Right lobe of liver (tissue), 6 donors: ENCODE data around the gene THRAP3. TPM values are rescaled to one million over a fixed set of nuclear protein-coding genes. Genes with fewer than 3 reads are reported as not detected.

Experiments used
- ATAC-seq, 4 donors: fragments of 200-7000 bp; cut with Tn5 transposase; one replicate each; pipeline ENCODE4 v1.9.1; 2020; ENCODE audit warnings: mild to moderate bottlenecking in 4 of 4, moderate library complexity in 4 of 4
- DNase-seq, 3 donors: peaks; one replicate each; pipeline ENCODE4 v3.0.0-alpha.2; 2020
- H3K27ac ChIP-seq, 3 donors: fragments of 200-600 bp; one replicate each; pipeline ENCODE4 v1.8.0; 2022
- H3K27me3 ChIP-seq, 2 donors: fragments of 200-600 bp; one replicate each; pipeline ENCODE4 v1.8.0; 2022
- H3K36me3 ChIP-seq, 4 donors: fragments of 200-600 bp; sonication (generic) in 1 of 4; one replicate each; pipeline versions ENCODE4 v1.5.1 to v1.8.0; 2017 to 2022; ENCODE audit warnings: control low read depth in 1 of 4
- H3K4me1 ChIP-seq, 4 donors: fragments of 200-600 bp; sonication (generic) in 1 of 4; one replicate each; pipeline versions ENCODE4 v1.5.1 to v1.8.0; 2017 to 2022; ENCODE audit warnings: control low read depth in 1 of 4
- H3K4me3 ChIP-seq, 3 donors: fragments of 200-600 bp; one replicate each; pipeline ENCODE4 v1.8.0; 2022
- H3K9me3 ChIP-seq, 4 donors: fragments of 200-600 bp; sonication (generic) in 1 of 4; one replicate each; pipeline versions ENCODE4 v1.5.1 to v1.8.0; 2017 to 2022; ENCODE audit warnings: control low read depth in 1 of 4
- POLR2A ChIP-seq: fragments of 450-650 bp; IDR thresholded peaks from one replicate; pipeline ENCODE4 v1.6.1; 2017; ENCODE audit warnings: antibody characterized with exemption, mild to moderate bottlenecking
- WGBS: methylation state at CpG from one replicate; pipeline ENCODE4 v1.1.6; 2018; ENCODE audit warnings: low coverage, low lambda C conversion rate; ENCODE audit not compliant: insufficient coverage; ENCODE audit errors: missing lambda C conversion rate; 5-methylcytosine and 5-hydroxymethylcytosine counted together
- intact Hi-C, 2 donors: fragments of 100-400 bp; cut with DNase I; formaldehyde crosslinking; loops; one replicate each; pipeline versions ENCODE4 v1.11.2 to v1.14.1; 2022
- total RNA-seq, 6 experiments: library from RNA; depleted of rRNA in 2 of 6; stranded (reverse); fragments of >200 nt in 2 of 6; fragmentation: NEBNext Ultra II Directional in 3 of 6; extraction: Animal tissue kit (Norgen Biotek cat#: 25700) in 3 of 6; gene quantifications; one replicate each; pipeline versions ENCODE4 v1.1.0 to v1.2.4, GENCODE V29; 2016 to 2023
- TF ChIP-seq, protein P1 (sequence below), 4 donors: fragments of 200-600 bp in 3 of 4; fragments of 450-650 bp in 1 of 4; IDR thresholded peaks; one replicate each; pipeline versions ENCODE4 v1.5.1 to v1.8.0; 2016 to 2022; ENCODE audit warnings: antibody characterized with exemption in 4 of 4, mild to moderate bottlenecking in 2 of 4
- donor health status: DM: no; HTN: yes; CAD: no.
- donor health status: DM: no; HTN: no; CAD: no.
- donor health status: DM: no; HTN: no; CAD: no.
- donor health status: DM: no; HTN: yes; CAD: no.
- donor health status: DM: no; HTN: yes; CAD: no.

THRAP3 gene
- total RNA-seq, 6 experiments from 2014 or later, result 33.7 to 53.6 (median 40.7) TPM

DNA sequence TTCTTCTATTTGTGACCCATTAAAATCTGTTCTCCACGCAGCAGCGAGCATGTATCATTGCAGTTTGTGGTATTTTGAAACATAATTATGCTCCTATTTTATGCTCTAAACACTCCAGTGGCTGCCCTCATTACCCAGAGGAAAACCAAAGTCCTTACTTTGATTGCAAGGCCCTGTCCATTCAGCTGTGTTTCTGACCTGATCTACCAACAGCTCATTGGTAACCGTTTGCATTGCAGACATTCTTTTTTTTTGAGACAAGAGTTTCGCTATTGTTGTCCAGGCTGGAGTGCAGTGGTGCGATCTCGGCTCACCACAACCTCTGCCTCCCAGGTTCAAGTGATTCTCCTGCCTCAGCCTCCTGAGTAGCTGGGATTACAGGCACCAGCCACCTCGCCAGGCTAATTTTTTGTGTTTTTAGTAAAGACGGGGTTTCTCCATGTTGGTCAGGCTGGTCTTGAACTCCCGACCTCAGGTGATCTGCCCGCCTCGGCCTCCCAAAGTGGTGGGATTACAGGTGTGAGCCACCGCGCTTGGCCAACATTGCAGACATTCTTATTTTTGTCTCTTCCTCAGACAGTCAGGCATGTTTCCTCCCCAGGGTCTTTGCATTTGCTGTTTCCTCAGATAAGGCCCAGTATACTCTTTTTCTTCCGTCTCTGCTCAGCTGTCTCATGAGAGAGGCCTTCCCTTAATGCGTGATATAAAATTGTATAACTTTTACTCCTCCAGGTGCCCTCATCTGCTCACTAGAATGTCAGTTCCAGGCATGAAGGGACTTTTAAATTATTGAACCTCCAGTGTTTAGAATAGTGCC is 32.5 kb downstream of the THRAP3 start:
- Histone ChIP-seq H3K27me3 (no peaks in the 10 kb centered on the region), H3K36me3 (peaks cover 0 to 19% (median 3%) of the 10 kb centered on the region in 4 donors), H3K4me3 (no peak overlapping the region), H3K4me1 (peaks cover 0 to 58% (median 21%) of the 10 kb centered on the region in 4 donors), H3K27ac (no peak overlapping the region), H3K9me3 (no peaks in the 10 kb centered on the region)
- ATAC-seq (no peak), DNase-seq (no peak)
- intact Hi-C loops, result no loop called here
- TF ChIP-seq, protein P1, sequence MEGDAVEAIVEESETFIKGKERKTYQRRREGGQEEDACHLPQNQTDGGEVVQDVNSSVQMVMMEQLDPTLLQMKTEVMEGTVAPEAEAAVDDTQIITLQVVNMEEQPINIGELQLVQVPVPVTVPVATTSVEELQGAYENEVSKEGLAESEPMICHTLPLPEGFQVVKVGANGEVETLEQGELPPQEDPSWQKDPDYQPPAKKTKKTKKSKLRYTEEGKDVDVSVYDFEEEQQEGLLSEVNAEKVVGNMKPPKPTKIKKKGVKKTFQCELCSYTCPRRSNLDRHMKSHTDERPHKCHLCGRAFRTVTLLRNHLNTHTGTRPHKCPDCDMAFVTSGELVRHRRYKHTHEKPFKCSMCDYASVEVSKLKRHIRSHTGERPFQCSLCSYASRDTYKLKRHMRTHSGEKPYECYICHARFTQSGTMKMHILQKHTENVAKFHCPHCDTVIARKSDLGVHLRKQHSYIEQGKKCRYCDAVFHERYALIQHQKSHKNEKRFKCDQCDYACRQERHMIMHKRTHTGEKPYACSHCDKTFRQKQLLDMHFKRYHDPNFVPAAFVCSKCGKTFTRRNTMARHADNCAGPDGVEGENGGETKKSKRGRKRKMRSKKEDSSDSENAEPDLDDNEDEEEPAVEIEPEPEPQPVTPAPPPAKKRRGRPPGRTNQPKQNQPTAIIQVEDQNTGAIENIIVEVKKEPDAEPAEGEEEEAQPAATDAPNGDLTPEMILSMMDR (IDR thresholded peaks at IDR 0.05), result no peak
- TF ChIP-seq POLR2A, result no peak
- 76% methylated on average over 8 of the region's 15 CpGs for WGBS

- TF ChIP-seq, protein P1 (IDR thresholded peaks at IDR 0.05), result no peak
- TF ChIP-seq POLR2A, result no peak
- H3K9me3 ChIP-seq, result no peaks in the 10 kb centered on the region
- no peak overlapping the region for H3K4me3 ChIP-seq
- intact Hi-C loops, result no loop called here
- no peak overlapping the region for H3K27ac ChIP-seq
- no peaks in the 10 kb centered on the region for H3K27me3 ChIP-seq
- peaks cover 0 to 19% (median 3%) of the 10 kb centered on the region in 4 donors for H3K36me3 ChIP-seq
- ATAC-seq (peak in 1 of 4 donors; percentile 57), DNase-seq (no peak)
- peaks cover 0 to 52% (median 16%) of the 10 kb centered on the region in 4 donors for H3K4me1 ChIP-seq
- WGBS, result 94% methylated on average over 2 of the region's 2 CpGs
Observed at GRCh38 chr1:36257375-36257767, 33.1 kb downstream of the THRAP3 start.

GRCh38 chr1:36258960-36259344 is 34.7 kb downstream of the THRAP3 start:
- TF ChIP-seq, protein P1 (IDR thresholded peaks at IDR 0.05), result no peak
- TF ChIP-seq POLR2A, result no peak
- H3K9me3 ChIP-seq, result no peaks in the 10 kb centered on the region
- intact Hi-C loops, result no loop called here
- ATAC-seq, result peak in 3 of 4 donors; percentile 32 to 52 (median 38)
- peaks cover 2 to 19% (median 4%) of the 10 kb centered on the region in 4 donors for H3K36me3 ChIP-seq
- H3K4me3 ChIP-seq, result no peak overlapping the region
- H3K27ac ChIP-seq, result no peak overlapping the region
- H3K27me3 ChIP-seq, result no peaks in the 10 kb centered on the region
- H3K4me1 ChIP-seq, result peaks cover 0 to 43% (median 13%) of the 10 kb centered on the region in 4 donors
- DNase-seq, result no peak
- WGBS, result 35% methylated on average over 1 of the region's 1 CpG

GRCh38 chr1:36268981-36269380 is 44.7 kb downstream of the THRAP3 start:
- intact Hi-C loops, result no loop called here
- no peak for DNase-seq
- peak; percentile 15 to 64 (median 46) for ATAC-seq
- H3K4me3 ChIP-seq, result no peak overlapping the region
- H3K36me3 ChIP-seq, result no peaks in the 10 kb centered on the region
- no peaks in the 10 kb centered on the region for H3K27me3 ChIP-seq
- no peaks in the 10 kb centered on the region for H3K9me3 ChIP-seq
- TF ChIP-seq, protein P1 (IDR thresholded peaks at IDR 0.05), result no peak
- TF ChIP-seq POLR2A, result no peak
- peaks cover 0 to 43% (median 17%) of the 10 kb centered on the region in 4 donors for H3K4me1 ChIP-seq
- WGBS, result 27% methylated on average over 6 of the region's 6 CpGs
- peak overlapping the region; percentile 39 to 64 (median 63) for H3K27ac ChIP-seq
